Body of pancreas (tissue), 4 donors: ENCODE results near the gene MGME1. TPM values are rescaled to one million over a fixed set of nuclear protein-coding genes. Genes with fewer than 3 reads are reported as not detected.

Experiments used
- ATAC-seq: fragments of 150-250 bp; one replicate; pipeline ENCODE4 v1.9.1; 2016
- DNase-seq, 4 donors: peaks; one replicate each; pipeline ENCODE4 v3.0.0-alpha.2; 2019
- H3K27ac ChIP-seq, 4 donors: fragments of 200-600 bp; sonication (generic); 1 replicate in 3 of 4; 2 replicates in 1 of 4; pipeline versions ENCODE4 v1.5.1 to v1.6.1; 2016 to 2019; ENCODE audit warnings: mild to moderate bottlenecking in 1 of 4, mixed read lengths in 1 of 4, moderate library complexity in 1 of 4
- H3K27me3 ChIP-seq, 2 donors: fragments of 200-600 bp; sonication (generic); one replicate each; pipeline ENCODE4 v1.6.0; 2016; ENCODE audit warnings: mild to moderate bottlenecking in 1 of 2
- H3K36me3 ChIP-seq, 2 donors: fragments of 200-600 bp; sonication (generic); replicated peaks in 1 of 2; 2 replicates each; pipeline ENCODE4 v1.5.1; 2016; ENCODE audit warnings: low read depth in 2 of 2; ENCODE audit not compliant: insufficient read depth in 1 of 2
- H3K4me1 ChIP-seq: fragments of 200-600 bp; sonication (generic); one replicate; pipeline ENCODE4 v1.6.0; 2016
- H3K4me3 ChIP-seq, 2 donors: fragments of 200-600 bp; sonication (generic); 1 replicate in 1 of 2; 2 replicates in 1 of 2; pipeline ENCODE4 v1.5.1; 2016 to 2019
- H3K9me3 ChIP-seq, 3 donors: fragments of 200-600 bp; sonication (generic); 1 replicate in 2 of 3; 2 replicates in 1 of 3; pipeline ENCODE4 v1.5.1; 2016
- POLR2A ChIP-seq, 3 donors: fragments of 450-650 bp; IDR thresholded peaks; one replicate each; pipeline ENCODE4 v1.6.1; 2016; ENCODE audit warnings: antibody characterized with exemption in 3 of 3, mild to moderate bottlenecking in 2 of 3
- WGBS, 2 donors: methylation state at CpG; one replicate each; pipeline ENCODE4 v1.1.5; 2017; 5-methylcytosine and 5-hydroxymethylcytosine counted together
- intact Hi-C: fragments of 100-400 bp; cut with DNase I; formaldehyde crosslinking; loops from one replicate; pipeline ENCODE4 v1.15.1; 2023
- total RNA-seq, 2 donors: library from RNA; depleted of rRNA; stranded (reverse); fragments of >200 nt; gene quantifications; one replicate each; pipeline ENCODE4 v1.1.0, GENCODE V29; 2016
- TF ChIP-seq, protein P1 (sequence below), 7 experiments: fragments of 450-650 bp in 4 of 7; fragments of 200-600 bp in 3 of 7; sonication (generic) in 3 of 7; IDR thresholded peaks; one replicate each; pipeline ENCODE4 v1.5.1; 2016 to 2019; ENCODE audit warnings: antibody characterized with exemption in 7 of 7

Gene MGME1
- total RNA-seq, 2 donors from 2014 or later, result 3.0 to 6.5 TPM

DNA sequence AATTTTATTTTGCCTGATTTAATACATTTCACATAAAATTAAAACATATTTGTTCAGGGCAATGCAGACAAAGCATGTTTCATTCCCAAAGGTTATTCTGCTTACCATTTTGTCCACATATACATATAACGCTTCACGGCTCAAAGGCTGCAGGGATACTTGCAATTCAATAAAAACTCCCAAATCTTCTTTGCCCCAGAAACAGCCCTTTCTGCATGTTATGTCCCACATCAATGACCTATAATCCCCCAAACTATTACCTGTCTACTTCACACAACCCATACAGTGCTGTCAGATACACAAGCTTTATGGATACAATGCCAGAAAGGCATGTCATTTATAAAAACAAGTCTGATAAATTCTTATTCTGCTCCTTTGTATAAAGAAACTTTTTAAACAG, 20.4 kb upstream of the MGME1 start:
- Histone ChIP-seq H3K4me1 (no peaks in the 10 kb centered on the region), H3K36me3 (peaks cover 5 to 38% of the 10 kb centered on the region in 2 donors), H3K27ac (no peak overlapping the region), H3K9me3 (no peaks in the 10 kb centered on the region), H3K4me3 (no peak overlapping the region), H3K27me3 (no peaks in the 10 kb centered on the region)
- intact Hi-C loops, result no loop called here
- no peak for ATAC-seq
- TF ChIP-seq, protein P1, sequence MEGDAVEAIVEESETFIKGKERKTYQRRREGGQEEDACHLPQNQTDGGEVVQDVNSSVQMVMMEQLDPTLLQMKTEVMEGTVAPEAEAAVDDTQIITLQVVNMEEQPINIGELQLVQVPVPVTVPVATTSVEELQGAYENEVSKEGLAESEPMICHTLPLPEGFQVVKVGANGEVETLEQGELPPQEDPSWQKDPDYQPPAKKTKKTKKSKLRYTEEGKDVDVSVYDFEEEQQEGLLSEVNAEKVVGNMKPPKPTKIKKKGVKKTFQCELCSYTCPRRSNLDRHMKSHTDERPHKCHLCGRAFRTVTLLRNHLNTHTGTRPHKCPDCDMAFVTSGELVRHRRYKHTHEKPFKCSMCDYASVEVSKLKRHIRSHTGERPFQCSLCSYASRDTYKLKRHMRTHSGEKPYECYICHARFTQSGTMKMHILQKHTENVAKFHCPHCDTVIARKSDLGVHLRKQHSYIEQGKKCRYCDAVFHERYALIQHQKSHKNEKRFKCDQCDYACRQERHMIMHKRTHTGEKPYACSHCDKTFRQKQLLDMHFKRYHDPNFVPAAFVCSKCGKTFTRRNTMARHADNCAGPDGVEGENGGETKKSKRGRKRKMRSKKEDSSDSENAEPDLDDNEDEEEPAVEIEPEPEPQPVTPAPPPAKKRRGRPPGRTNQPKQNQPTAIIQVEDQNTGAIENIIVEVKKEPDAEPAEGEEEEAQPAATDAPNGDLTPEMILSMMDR (IDR thresholded peaks at IDR 0.05), result no peak
- TF ChIP-seq POLR2A (IDR thresholded peaks at IDR 0.05), result no peak
- DNase-seq, result no peak
- WGBS, 2 donors, result 97 to 99% methylated on average over 2 of the region's 2 CpGs

DNA sequence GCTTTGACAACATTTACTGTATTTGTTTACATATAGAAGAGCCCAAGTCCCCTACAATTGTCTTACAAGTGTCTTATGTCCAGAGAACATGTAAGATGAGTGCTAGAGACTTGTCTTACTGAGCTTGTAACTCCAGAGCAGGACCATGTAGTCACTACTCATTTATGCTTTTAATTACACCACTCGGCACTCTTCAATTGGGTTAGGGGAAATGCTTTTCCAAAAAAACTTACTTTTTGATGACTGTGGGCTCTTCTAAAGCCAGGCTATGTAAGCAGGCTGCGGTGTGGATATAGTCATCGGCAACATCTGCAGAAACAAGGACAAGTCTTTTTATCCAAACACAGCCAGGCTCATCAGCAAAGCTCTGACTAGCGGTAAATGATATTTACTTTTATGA, 18.9 kb upstream of the MGME1 start:
- 91 to 93% methylated on average over 4 of the region's 4 CpGs for WGBS, 2 donors
- DNase-seq, result no peak
- peaks cover 5 to 33% of the 10 kb centered on the region in 2 donors for H3K36me3 ChIP-seq
- no peaks in the 10 kb centered on the region for H3K9me3 ChIP-seq
- no peak overlapping the region for H3K27ac ChIP-seq
- intact Hi-C loops, result no loop called here
- no peak for ATAC-seq
- TF ChIP-seq, protein P1 (IDR thresholded peaks at IDR 0.05), result no peak
- no peak for TF ChIP-seq POLR2A (IDR thresholded peaks at IDR 0.05)
- no peaks in the 10 kb centered on the region for H3K27me3 ChIP-seq
- H3K4me3 ChIP-seq, result no peak overlapping the region
- no peaks in the 10 kb centered on the region for H3K4me1 ChIP-seq

DNA sequence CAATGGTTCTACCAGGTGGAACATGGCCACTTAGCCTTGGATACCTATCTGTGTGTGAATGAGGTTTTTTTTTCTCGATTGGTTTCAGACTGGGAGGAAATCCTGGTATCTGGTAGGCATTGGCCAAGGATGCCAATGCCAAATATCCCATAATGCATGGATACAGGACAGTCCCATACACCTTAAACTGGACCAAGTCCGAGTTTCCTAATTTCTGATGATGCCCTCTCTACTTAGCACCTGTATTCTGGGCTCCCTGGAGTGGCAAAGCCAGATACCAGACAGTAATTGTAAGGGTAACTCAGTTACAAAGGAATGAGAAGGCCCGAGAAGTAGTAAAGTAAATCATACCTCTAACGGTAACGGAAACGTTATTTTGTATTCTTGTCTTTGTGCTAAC, 18.1 kb upstream of the MGME1 start:
- Histone ChIP-seq H3K27me3 (no peaks in the 10 kb centered on the region), H3K27ac (no peak overlapping the region), H3K4me1 (no peaks in the 10 kb centered on the region), H3K4me3 (no peak overlapping the region), H3K9me3 (no peaks in the 10 kb centered on the region), H3K36me3 (peaks cover 5 to 29% of the 10 kb centered on the region in 2 donors)
- ATAC-seq (no peak), DNase-seq (no peak)
- intact Hi-C loops, result no loop called here
- TF ChIP-seq, protein P1 (IDR thresholded peaks at IDR 0.05), result no peak
- TF ChIP-seq POLR2A (IDR thresholded peaks at IDR 0.05), result no peak
- 74 to 76% methylated on average over 6 of the region's 6 CpGs for WGBS, 2 donors

DNA sequence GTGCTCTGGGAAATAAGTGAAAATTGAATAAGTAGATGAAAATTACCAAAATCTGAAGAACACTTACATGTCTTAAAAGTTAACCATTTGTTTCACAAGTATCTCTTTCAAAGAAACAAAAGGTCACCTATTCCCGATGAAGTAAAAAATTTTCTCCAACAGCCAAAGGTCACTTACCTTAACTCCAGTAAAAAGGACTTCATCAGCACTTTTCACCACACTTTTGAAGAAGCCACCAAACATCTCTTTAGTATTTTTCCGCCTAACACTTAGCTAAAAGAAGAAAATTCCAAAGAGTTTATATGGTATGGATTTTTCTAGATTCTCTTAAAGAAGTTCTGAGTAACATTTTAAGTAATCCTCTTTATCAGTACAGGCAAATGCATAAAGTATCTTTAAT, 17.5 kb upstream of the MGME1 start:
- no peak overlapping the region for H3K27ac ChIP-seq
- peaks cover 5 to 25% of the 10 kb centered on the region in 2 donors for H3K36me3 ChIP-seq
- TF ChIP-seq POLR2A (IDR thresholded peaks at IDR 0.05), result no peak
- TF ChIP-seq, protein P1 (IDR thresholded peaks at IDR 0.05), result no peak
- WGBS, 2 donors, result 90% methylated on average over 2 of the region's 2 CpGs
- H3K4me1 ChIP-seq, result no peaks in the 10 kb centered on the region
- no peak overlapping the region for H3K4me3 ChIP-seq
- no peak for DNase-seq
- no peaks in the 10 kb centered on the region for H3K9me3 ChIP-seq
- ATAC-seq, result no peak
- no peaks in the 10 kb centered on the region for H3K27me3 ChIP-seq
- intact Hi-C loops, result no loop called here
